ENCODE measurements around the gene GALM.
"Not testable (repeated sequence)": the region's sequence is repeated elsewhere in the genome, so short reads cannot be mapped to it uniquely, and the experiment has no call there.

The GALM gene

DNA sequence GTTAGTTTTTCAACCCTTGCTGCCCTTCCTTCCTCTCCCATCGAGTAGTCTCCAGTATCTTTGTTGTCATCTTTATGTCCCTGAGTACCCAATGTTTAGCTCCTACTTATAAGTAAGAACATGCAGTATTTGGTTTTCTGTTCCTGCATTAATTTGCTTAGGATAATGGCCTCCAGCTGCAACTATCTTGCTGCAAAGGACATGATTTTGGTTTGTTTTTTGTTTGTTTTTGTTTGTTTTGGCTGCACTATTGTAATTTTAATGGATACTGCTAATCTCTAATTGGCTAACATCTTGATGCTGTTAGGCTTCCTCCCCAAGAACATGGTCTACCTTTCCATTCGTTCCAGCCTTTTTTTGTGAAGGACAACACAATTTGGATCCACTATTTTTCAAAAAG lies 32.0 kb upstream of the GALM start:
- Histone ChIP-seq H3K27ac (ENCODE audit: low read length) (no peak overlapping the region), H3K36me3 (ENCODE audit: control insufficient read depth in 1 of 2, insufficient read depth in 2 of 2, low read length in 2 of 2) (no peaks in the 10 kb centered on the region), H3K4me1 (ENCODE audit: control insufficient read depth in 1 of 2, insufficient read depth in 2 of 2, low read length in 2 of 2) (no peaks in the 10 kb centered on the region), H3K4me3 (ENCODE audit: low read depth in 1 of 2, low read length in 2 of 2) (no peak overlapping the region), H3K27me3 (ENCODE audit: low read depth, low read length) (no peaks in the 10 kb centered on the region), H3K9me3 (ENCODE audit: control insufficient read depth in 1 of 2, low read length in 2 of 2) (no peaks in the 10 kb centered on the region)

GRCh38 chr2:38634684-38635083 lies 31.2 kb upstream of the GALM start:
- Histone ChIP-seq H3K36me3 (ENCODE audit: control insufficient read depth in 1 of 2, insufficient read depth in 2 of 2, low read length in 2 of 2) (no peaks in the 10 kb centered on the region), H3K4me1 (ENCODE audit: control insufficient read depth in 1 of 2, insufficient read depth in 2 of 2, low read length in 2 of 2) (no peaks in the 10 kb centered on the region), H3K4me3 (ENCODE audit: low read depth in 1 of 2, low read length in 2 of 2) (no peak overlapping the region), H3K27ac (ENCODE audit: low read length) (no peak overlapping the region), H3K27me3 (ENCODE audit: low read depth, low read length) (no peaks in the 10 kb centered on the region), H3K9me3 (ENCODE audit: control insufficient read depth in 1 of 2, low read length in 2 of 2) (no peaks in the 10 kb centered on the region)

GRCh38 chr2:38635139-38635538 lies 30.8 kb upstream of the GALM start:
- no peak overlapping the region for H3K4me3 ChIP-seq (ENCODE audit: low read depth in 1 of 2, low read length in 2 of 2)
- no peak overlapping the region for H3K27ac ChIP-seq (ENCODE audit: low read length)
- H3K9me3 ChIP-seq (ENCODE audit: control insufficient read depth in 1 of 2, low read length in 2 of 2) = no peaks in the 10 kb centered on the region
- no peaks in the 10 kb centered on the region for H3K36me3 ChIP-seq (ENCODE audit: control insufficient read depth in 1 of 2, insufficient read depth in 2 of 2, low read length in 2 of 2)
- H3K4me1 ChIP-seq (ENCODE audit: control insufficient read depth in 1 of 2, insufficient read depth in 2 of 2, low read length in 2 of 2) = no peaks in the 10 kb centered on the region
- H3K27me3 ChIP-seq (ENCODE audit: low read depth, low read length) = no peaks in the 10 kb centered on the region

GRCh38 chr2:38636069-38636468 lies 29.8 kb upstream of the GALM start:
- Histone ChIP-seq H3K27ac (ENCODE audit: low read length) (no peak overlapping the region), H3K4me1 (ENCODE audit: control insufficient read depth in 1 of 2, insufficient read depth in 2 of 2, low read length in 2 of 2) (no peaks in the 10 kb centered on the region), H3K4me3 (ENCODE audit: low read depth in 1 of 2, low read length in 2 of 2) (no peak overlapping the region), H3K9me3 (ENCODE audit: control insufficient read depth in 1 of 2, low read length in 2 of 2) (no peaks in the 10 kb centered on the region), H3K36me3 (ENCODE audit: control insufficient read depth in 1 of 2, insufficient read depth in 2 of 2, low read length in 2 of 2) (no peaks in the 10 kb centered on the region), H3K27me3 (ENCODE audit: low read depth, low read length) (no peaks in the 10 kb centered on the region)

GRCh38 chr2:38642373-38643017 lies 23.4 kb upstream of the GALM start:
- not testable (repeated sequence) for H3K36me3 ChIP-seq (ENCODE audit: control insufficient read depth in 1 of 2, insufficient read depth in 2 of 2, low read length in 2 of 2); H3K4me3 ChIP-seq (ENCODE audit: low read depth in 1 of 2, low read length in 2 of 2); H3K27me3 ChIP-seq (ENCODE audit: low read depth, low read length); H3K27ac ChIP-seq (ENCODE audit: low read length); H3K4me1 ChIP-seq (ENCODE audit: control insufficient read depth in 1 of 2, insufficient read depth in 2 of 2, low read length in 2 of 2); H3K9me3 ChIP-seq (ENCODE audit: control insufficient read depth in 1 of 2, low read length in 2 of 2)

DNA sequence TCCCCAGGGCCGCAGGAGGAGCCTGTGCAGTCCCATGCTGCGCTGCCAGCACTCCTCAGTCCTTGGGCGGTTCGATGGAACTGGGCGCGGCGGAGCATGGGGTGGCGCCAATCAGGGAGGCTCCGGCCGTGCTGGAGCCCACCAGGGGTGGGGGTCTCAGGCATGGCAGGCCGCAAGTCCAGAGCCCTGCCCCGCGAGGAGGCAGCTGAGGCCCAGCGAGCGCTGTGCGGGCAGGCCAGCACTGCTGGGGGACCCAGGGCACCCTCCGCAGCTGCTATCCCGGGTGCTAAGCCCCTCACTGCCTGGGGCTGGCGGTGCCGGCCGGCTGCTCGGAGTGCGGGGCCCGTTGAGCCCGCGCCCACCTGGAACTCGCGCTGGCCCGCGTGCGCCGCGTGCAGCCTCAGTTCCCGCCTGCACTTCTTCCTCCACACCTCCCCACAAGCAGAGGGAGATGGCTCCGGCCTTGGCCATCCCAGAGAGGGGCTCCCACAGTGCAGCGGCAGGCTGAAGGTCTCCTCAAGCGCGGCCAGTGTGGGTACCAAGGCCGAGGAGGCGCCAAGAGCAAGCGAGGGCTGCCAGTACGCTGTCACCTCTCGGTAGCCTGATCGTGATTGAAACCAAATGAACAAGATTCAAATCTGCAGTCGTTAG lies 22.8 kb upstream of the GALM start:
- no peaks in the 10 kb centered on the region for H3K27me3 ChIP-seq (ENCODE audit: low read depth, low read length)
- no peaks in the 10 kb centered on the region for H3K4me1 ChIP-seq (ENCODE audit: control insufficient read depth in 1 of 2, insufficient read depth in 2 of 2, low read length in 2 of 2)
- no peaks in the 10 kb centered on the region for H3K9me3 ChIP-seq (ENCODE audit: control insufficient read depth in 1 of 2, low read length in 2 of 2)

GRCh38 chr2:38643683-38644511 lies 22.0 kb upstream of the GALM start:
- H3K9me3 ChIP-seq (ENCODE audit: control insufficient read depth in 1 of 2, low read length in 2 of 2); H3K4me1 ChIP-seq (ENCODE audit: control insufficient read depth in 1 of 2, insufficient read depth in 2 of 2, low read length in 2 of 2); H3K27ac ChIP-seq (ENCODE audit: low read length); H3K27me3 ChIP-seq (ENCODE audit: low read depth, low read length); H3K4me3 ChIP-seq (ENCODE audit: low read depth in 1 of 2, low read length in 2 of 2); H3K36me3 ChIP-seq (ENCODE audit: control insufficient read depth in 1 of 2, insufficient read depth in 2 of 2, low read length in 2 of 2): not testable (repeated sequence)

More for the DNA sequence above, 22.8 kb upstream of the GALM start:
- Histone ChIP-seq H3K4me3 (ENCODE audit: low read depth in 1 of 2, low read length in 2 of 2) (no peak overlapping the region), H3K36me3 (ENCODE audit: control insufficient read depth in 1 of 2, insufficient read depth in 2 of 2, low read length in 2 of 2) (no peaks in the 10 kb centered on the region), H3K27ac (ENCODE audit: low read length) (no peak overlapping the region)

GRCh38 chr2:38648107-38648761 lies 17.7 kb upstream of the GALM start:
- Histone ChIP-seq H3K27ac (ENCODE audit: low read length) (no peak overlapping the region), H3K36me3 (ENCODE audit: control insufficient read depth in 1 of 2, insufficient read depth in 2 of 2, low read length in 2 of 2) (no peaks in the 10 kb centered on the region), H3K4me3 (ENCODE audit: low read depth in 1 of 2, low read length in 2 of 2) (no peak overlapping the region), H3K27me3 (ENCODE audit: low read depth, low read length) (no peaks in the 10 kb centered on the region), H3K4me1 (ENCODE audit: control insufficient read depth in 1 of 2, insufficient read depth in 2 of 2, low read length in 2 of 2) (no peaks in the 10 kb centered on the region), H3K9me3 (ENCODE audit: control insufficient read depth in 1 of 2, low read length in 2 of 2) (no peaks in the 10 kb centered on the region)

GRCh38 chr2:38649176-38649728 lies 16.7 kb upstream of the GALM start:
- Histone ChIP-seq H3K4me3 (ENCODE audit: low read depth in 1 of 2, low read length in 2 of 2) (no peak overlapping the region), H3K36me3 (ENCODE audit: control insufficient read depth in 1 of 2, insufficient read depth in 2 of 2, low read length in 2 of 2) (no peaks in the 10 kb centered on the region), H3K4me1 (ENCODE audit: control insufficient read depth in 1 of 2, insufficient read depth in 2 of 2, low read length in 2 of 2) (no peaks in the 10 kb centered on the region), H3K27ac (ENCODE audit: low read length) (no peak overlapping the region), H3K9me3 (ENCODE audit: control insufficient read depth in 1 of 2, low read length in 2 of 2) (no peaks in the 10 kb centered on the region), H3K27me3 (ENCODE audit: low read depth, low read length) (no peaks in the 10 kb centered on the region)

DNA sequence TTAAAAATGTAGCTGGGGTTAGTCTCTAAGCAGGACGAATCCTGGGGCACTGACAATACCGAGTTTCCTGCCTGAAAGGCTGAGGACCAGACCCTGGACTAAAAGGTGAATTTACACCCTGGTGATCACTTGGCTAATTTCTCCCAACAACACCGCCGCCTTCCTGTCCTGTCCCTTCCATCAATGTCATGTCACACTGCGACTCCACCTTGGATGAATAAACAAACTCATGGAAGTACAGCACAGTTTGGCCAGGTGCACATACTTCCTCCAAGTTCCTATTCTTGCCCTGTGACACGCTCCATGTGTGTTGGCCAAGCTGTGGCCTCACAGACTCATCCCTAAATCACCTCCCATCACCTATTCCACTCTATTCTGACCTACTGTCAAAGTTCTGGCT lies 15.9 kb upstream of the GALM start:
- no peaks in the 10 kb centered on the region for H3K4me1 ChIP-seq (ENCODE audit: control insufficient read depth in 1 of 2, insufficient read depth in 2 of 2, low read length in 2 of 2)
- no peak overlapping the region for H3K27ac ChIP-seq (ENCODE audit: low read length)
- no peaks in the 10 kb centered on the region for H3K9me3 ChIP-seq (ENCODE audit: control insufficient read depth in 1 of 2, low read length in 2 of 2)
- H3K4me3 ChIP-seq (ENCODE audit: low read depth in 1 of 2, low read length in 2 of 2) = no peak overlapping the region
- no peaks in the 10 kb centered on the region for H3K27me3 ChIP-seq (ENCODE audit: low read depth, low read length)
- H3K36me3 ChIP-seq (ENCODE audit: control insufficient read depth in 1 of 2, insufficient read depth in 2 of 2, low read length in 2 of 2) = no peaks in the 10 kb centered on the region

DNA sequence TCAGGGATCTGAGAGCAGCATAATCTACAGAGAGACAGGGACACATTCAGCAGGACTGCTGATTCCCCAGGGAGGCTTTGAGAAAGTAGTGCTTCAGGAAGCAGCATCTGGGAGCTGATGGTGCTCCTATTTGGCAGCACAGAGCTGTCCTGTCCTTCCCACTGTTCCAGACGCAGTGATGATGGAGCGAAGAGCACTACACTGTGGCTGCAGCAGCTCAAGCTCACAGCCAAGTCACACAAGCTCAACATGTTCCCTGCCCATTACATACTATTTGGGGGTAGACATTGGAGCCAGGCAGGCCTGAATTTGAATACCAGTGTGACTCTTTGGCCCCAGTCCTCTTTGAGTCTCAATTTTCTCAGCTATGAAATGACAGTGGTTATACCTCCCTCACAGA lies 15.2 kb upstream of the GALM start:
- Histone ChIP-seq H3K27ac (ENCODE audit: low read length) (no peak overlapping the region), H3K36me3 (ENCODE audit: control insufficient read depth in 1 of 2, insufficient read depth in 2 of 2, low read length in 2 of 2) (no peaks in the 10 kb centered on the region), H3K9me3 (ENCODE audit: control insufficient read depth in 1 of 2, low read length in 2 of 2) (no peaks in the 10 kb centered on the region), H3K4me1 (ENCODE audit: control insufficient read depth in 1 of 2, insufficient read depth in 2 of 2, low read length in 2 of 2) (no peaks in the 10 kb centered on the region), H3K27me3 (ENCODE audit: low read depth, low read length) (no peaks in the 10 kb centered on the region), H3K4me3 (ENCODE audit: low read depth in 1 of 2, low read length in 2 of 2) (no peak overlapping the region)
